ENCODE measurements around the gene SNAP25. TPM values are rescaled to one million over a fixed set of nuclear protein-coding genes. Genes with fewer than 3 reads are reported as not detected.

Gene SNAP25
- total RNA-seq, 1 experiment from 2014 or later: 0.39 TPM

DNA sequence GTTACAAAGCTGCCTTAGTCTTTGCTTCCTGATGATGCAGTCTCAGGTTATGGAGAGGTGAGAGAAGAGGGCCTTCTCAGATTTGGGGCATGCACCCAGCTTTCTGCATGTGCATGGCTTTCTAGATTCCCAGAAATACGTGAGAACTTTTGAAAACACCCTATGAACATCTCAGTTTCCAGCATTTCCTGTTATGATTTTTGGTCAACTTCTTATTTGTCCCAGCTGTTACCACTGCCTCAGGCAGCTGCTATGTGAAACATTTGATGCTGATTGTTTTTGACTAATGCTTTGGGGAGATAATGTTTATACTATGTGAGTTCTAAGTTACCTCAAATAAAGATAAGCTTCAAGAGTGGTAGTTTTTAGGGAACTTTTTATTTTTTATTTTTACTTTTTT lies 9.5 kb upstream of the SNAP25 start (continued):
- TF ChIP-seq, protein P1, sequence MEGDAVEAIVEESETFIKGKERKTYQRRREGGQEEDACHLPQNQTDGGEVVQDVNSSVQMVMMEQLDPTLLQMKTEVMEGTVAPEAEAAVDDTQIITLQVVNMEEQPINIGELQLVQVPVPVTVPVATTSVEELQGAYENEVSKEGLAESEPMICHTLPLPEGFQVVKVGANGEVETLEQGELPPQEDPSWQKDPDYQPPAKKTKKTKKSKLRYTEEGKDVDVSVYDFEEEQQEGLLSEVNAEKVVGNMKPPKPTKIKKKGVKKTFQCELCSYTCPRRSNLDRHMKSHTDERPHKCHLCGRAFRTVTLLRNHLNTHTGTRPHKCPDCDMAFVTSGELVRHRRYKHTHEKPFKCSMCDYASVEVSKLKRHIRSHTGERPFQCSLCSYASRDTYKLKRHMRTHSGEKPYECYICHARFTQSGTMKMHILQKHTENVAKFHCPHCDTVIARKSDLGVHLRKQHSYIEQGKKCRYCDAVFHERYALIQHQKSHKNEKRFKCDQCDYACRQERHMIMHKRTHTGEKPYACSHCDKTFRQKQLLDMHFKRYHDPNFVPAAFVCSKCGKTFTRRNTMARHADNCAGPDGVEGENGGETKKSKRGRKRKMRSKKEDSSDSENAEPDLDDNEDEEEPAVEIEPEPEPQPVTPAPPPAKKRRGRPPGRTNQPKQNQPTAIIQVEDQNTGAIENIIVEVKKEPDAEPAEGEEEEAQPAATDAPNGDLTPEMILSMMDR (IDR thresholded peaks at IDR 0.05 in 2 of 3, conservative IDR thresholded peaks at IDR 0.05 in 1 of 3; ENCODE audit: borderline replicate concordance in 1 of 3, insufficient read depth in 1 of 3, low read depth in 2 of 3, low read length in 2 of 3): no peak

DNA sequence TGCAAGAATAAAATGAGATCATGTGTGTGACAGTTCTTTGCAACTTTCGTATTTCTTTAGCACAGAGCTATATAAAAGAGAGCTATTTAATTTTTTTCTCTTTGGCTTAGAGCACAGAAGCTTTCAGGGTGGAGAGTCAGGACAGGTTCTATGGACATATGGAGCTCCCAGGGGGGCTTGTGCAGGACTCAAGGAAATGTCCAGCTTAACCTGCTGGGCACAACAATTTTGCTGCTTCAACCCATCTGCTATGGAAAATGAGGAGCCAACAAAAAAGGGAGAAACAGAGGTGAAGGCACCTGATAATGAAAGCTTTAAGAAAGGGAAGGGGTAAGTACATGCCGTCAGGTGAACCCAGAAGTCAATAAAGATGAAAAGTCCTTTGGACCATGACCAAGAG lies 5.1 kb upstream of the SNAP25 start:
- ATAC-seq: no peak
- CTCF ChIA-PET: no interaction called here

More for the DNA sequence above, 5.1 kb upstream of the SNAP25 start:
- H2AFZ ChIP-seq (ENCODE audit: low read depth, low read length, poor library complexity, severe bottlenecking): no peak overlapping the region
- H3K9ac ChIP-seq (ENCODE audit: low read length): no peak overlapping the region
- intact Hi-C loops (cut with micrococcal nuclease): no loop called here
- H3K27me3 ChIP-seq (ENCODE audit: insufficient read depth, low read length): peaks cover 9% of the 10 kb centered on the region; the same call in 1 of the 2 replicates
- TF ChIP-seq EZH2phosphoT487 (IDR thresholded peaks at IDR 0.05; ENCODE audit: borderline replicate concordance) (no peak), SRF (IDR thresholded peaks at IDR 0.05; ENCODE audit: low read depth) (no peak), SP1 (IDR thresholded peaks at IDR 0.05; ENCODE audit: low read depth) (no peak), EGR1 (IDR thresholded peaks at IDR 0.05; ENCODE audit: low read depth) (no peak), YY1 (IDR thresholded peaks at IDR 0.05; ENCODE audit: extremely low read depth, insufficient replicate concordance, low read depth, low read length) (no peak), CEBPB (IDR thresholded peaks at IDR 0.05; ENCODE audit: low read depth) (no peak), POLR2AphosphoS5 (IDR thresholded peaks at IDR 0.05; ENCODE audit: low read depth, low read length) (no peak), SIN3A (IDR thresholded peaks at IDR 0.05; ENCODE audit: low read depth) (no peak), ZFX (IDR thresholded peaks at IDR 0.05) (no peak)
- TF ChIP-seq, protein P1 (IDR thresholded peaks at IDR 0.05 in 2 of 3, conservative IDR thresholded peaks at IDR 0.05 in 1 of 3; ENCODE audit: borderline replicate concordance in 1 of 3, insufficient read depth in 1 of 3, low read depth in 2 of 3, low read length in 2 of 3): no peak
- TF ChIP-seq, protein P2, sequence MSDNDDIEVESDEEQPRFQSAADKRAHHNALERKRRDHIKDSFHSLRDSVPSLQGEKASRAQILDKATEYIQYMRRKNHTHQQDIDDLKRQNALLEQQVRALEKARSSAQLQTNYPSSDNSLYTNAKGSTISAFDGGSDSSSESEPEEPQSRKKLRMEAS (IDR thresholded peaks at IDR 0.05): no peak
- TF ChIP-seq, protein P3, sequence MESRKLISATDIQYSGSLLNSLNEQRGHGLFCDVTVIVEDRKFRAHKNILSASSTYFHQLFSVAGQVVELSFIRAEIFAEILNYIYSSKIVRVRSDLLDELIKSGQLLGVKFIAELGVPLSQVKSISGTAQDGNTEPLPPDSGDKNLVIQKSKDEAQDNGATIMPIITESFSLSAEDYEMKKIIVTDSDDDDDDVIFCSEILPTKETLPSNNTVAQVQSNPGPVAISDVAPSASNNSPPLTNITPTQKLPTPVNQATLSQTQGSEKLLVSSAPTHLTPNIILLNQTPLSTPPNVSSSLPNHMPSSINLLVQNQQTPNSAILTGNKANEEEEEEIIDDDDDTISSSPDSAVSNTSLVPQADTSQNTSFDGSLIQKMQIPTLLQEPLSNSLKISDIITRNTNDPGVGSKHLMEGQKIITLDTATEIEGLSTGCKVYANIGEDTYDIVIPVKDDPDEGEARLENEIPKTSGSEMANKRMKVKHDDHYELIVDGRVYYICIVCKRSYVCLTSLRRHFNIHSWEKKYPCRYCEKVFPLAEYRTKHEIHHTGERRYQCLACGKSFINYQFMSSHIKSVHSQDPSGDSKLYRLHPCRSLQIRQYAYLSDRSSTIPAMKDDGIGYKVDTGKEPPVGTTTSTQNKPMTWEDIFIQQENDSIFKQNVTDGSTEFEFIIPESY (IDR thresholded peaks at IDR 0.05; ENCODE audit: extremely low read depth, insufficient replicate concordance, low read length): no peak
- no peaks in the 10 kb centered on the region for H4K20me1 ChIP-seq (ENCODE audit: insufficient read depth)
- no peak overlapping the region for H3K4me3 ChIP-seq (replicated peaks in 1 of 2; ENCODE audit: low read depth in 1 of 2, low read length in 2 of 2)
- POLR2A ChIA-PET: no interaction called here
- H3K4me2 ChIP-seq (ENCODE audit: low read length): no peak overlapping the region
- no peaks in the 10 kb centered on the region for H3K79me2 ChIP-seq (ENCODE audit: insufficient read depth, low read length)
- H3K36me3 ChIP-seq (ENCODE audit: control insufficient read depth in 1 of 2, insufficient read depth in 2 of 2, low read length in 2 of 2): no peaks in the 10 kb centered on the region
- H3K9me2 ChIP-seq (ENCODE audit: insufficient read depth): no peaks in the 10 kb centered on the region
- H3K9me3 ChIP-seq (ENCODE audit: control insufficient read depth in 1 of 2, insufficient read depth in 1 of 2, low read depth in 1 of 2, low read length in 2 of 2): no peaks in the 10 kb centered on the region
- RAD21 ChIA-PET (ENCODE audit: low non-redundant PET in 1 of 2, low total read pairs in 2 of 2, uncharacterized antibody in 2 of 2, unreplicated experiment in 2 of 2): no interaction called here
- no peak overlapping the region for H3K27ac ChIP-seq (ENCODE audit: low read depth, low read length)
- no TSS peak for BruUV-seq (replicated peaks)
- no peaks in the 10 kb centered on the region for H3K4me1 ChIP-seq (ENCODE audit: control insufficient read depth in 1 of 2, insufficient read depth in 2 of 2, low read length in 2 of 2)
- DNase-seq (ENCODE audit: low read depth, low spot score): no peak
